H1 (cell line): ENCODE results near the gene HES2. TPM values are rescaled to one million over a fixed set of nuclear protein-coding genes. Genes with fewer than 3 reads are reported as not detected.

Source experiments
- ASH2L ChIP-seq: fragments of 200-600, 300-600 bp; sonication (generic); IDR thresholded peaks from one replicate; pipeline ENCODE4 v1.7.1; 2017; ENCODE audit warnings: low read length
- CEBPB ChIP-seq: IDR thresholded peaks from 2 replicates; pipeline ENCODE4 v1.6.1; 2012; ENCODE audit warnings: low read depth, low read length
- CHD1 ChIP-seq: IDR thresholded peaks from 2 replicates; pipeline ENCODE4 v1.6.1; 2012; ENCODE audit warnings: low read depth, low read length, improper control_type of control experiment
- CTCF ChIP-seq, 3 experiments: IDR thresholded peaks; 1 replicate in 2 of 3; 2 replicates in 1 of 3; pipeline versions ENCODE4 v1.5.1 to v1.6.1; 2011; ENCODE audit warnings: low read length in 3 of 3, mild to moderate bottlenecking in 3 of 3, inconsistent platforms in 2 of 3, low read depth in 1 of 3, moderate library complexity in 1 of 3; ENCODE audit not compliant: insufficient read depth in 1 of 3; ENCODE audit errors: control extremely low read depth in 1 of 3
- E2F6 ChIP-seq: IDR thresholded peaks from 2 replicates; pipeline ENCODE4 v1.6.1; 2012; ENCODE audit warnings: inconsistent platforms
- EGR1 ChIP-seq: IDR thresholded peaks from 2 replicates; pipeline ENCODE4 v1.6.1; 2011; ENCODE audit warnings: low read depth, low read length, borderline replicate concordance
- GTF2F1 ChIP-seq: IDR thresholded peaks from 2 replicates; pipeline ENCODE4 v1.6.1; 2012; ENCODE audit warnings: low read depth, low read length, improper control_type of control experiment, borderline replicate concordance
- KDM5A ChIP-seq: fragments of 200-600 bp; IDR thresholded peaks from 2 replicates; pipeline ENCODE4 v1.7.1; 2012; ENCODE audit warnings: mild to moderate bottlenecking, low read length, inconsistent platforms, mixed read lengths
- RXRA ChIP-seq: IDR thresholded peaks from 2 replicates; pipeline ENCODE4 v1.6.1; 2011; ENCODE audit warnings: low read depth, mild to moderate bottlenecking, low read length, moderate library complexity; ENCODE audit not compliant: insufficient read depth
- SIX5 ChIP-seq: IDR thresholded peaks from 2 replicates; pipeline ENCODE4 v1.6.1; 2011; ENCODE audit warnings: mild to moderate bottlenecking, low read depth, low read length
- SP4 ChIP-seq: IDR thresholded peaks from 2 replicates; pipeline ENCODE4 v1.6.1; 2012; ENCODE audit warnings: low read length, inconsistent platforms
- TAF1 ChIP-seq: IDR thresholded peaks from 2 replicates; pipeline ENCODE4 v1.6.1; 2011; ENCODE audit warnings: mild to moderate bottlenecking, low read depth, low read length
- USF2 ChIP-seq: IDR thresholded peaks from 2 replicates; pipeline ENCODE4 v1.6.1; 2011; ENCODE audit warnings: low read length, improper control_type of control experiment
- ZNF274 ChIP-seq: IDR thresholded peaks from 2 replicates; pipeline ENCODE4 v1.7.0; 2012; ENCODE audit warnings: low read length, borderline replicate concordance; ENCODE audit errors: extremely low read depth
- polyA plus RNA-seq, 7 experiments: library from polyadenylated mRNA; depleted of rRNA in 3 of 7; stranded (reverse) in 5 of 7; unstranded in 2 of 7; fragments of >200 nt in 5 of 7; fragments of 200-250 nt in 2 of 7; gene quantifications; 1 replicate in 5 of 7; 2 replicates in 1 of 7; 4 replicates in 1 of 7; pipeline versions ENCODE4 v1.2.1 to v1.2.3, GENCODE V29; 2011 to 2013; ENCODE audit warnings: missing spikeins in 2 of 7, mixed read lengths in 2 of 7
- total RNA-seq: library from RNA; stranded (reverse); fragmentation: NEBNext Ultra II Directional; extraction: Animal tissue kit (Norgen Biotek cat#: 25700); gene quantifications from 2 replicates; pipeline ENCODE4 v1.2.1, GENCODE V29; 2021

Gene HES2
- total and polyA plus RNA-seq, 2 of the 8 experiments (the other 6 are each of a cell fraction or from before 2014, with no cell fraction given), result 0.15 to 0.53 TPM

- peak in 2 of 3 experiments; percentile 95 to 96; a peak in 3 of 4 replicates for TF ChIP-seq CTCF (IDR thresholded peaks at IDR 0.05; ENCODE audit: control extremely low read depth in 1 of 3, insufficient read depth in 1 of 3, low read depth in 1 of 3, low read length in 3 of 3)
- no peak for TF ChIP-seq TAF1
- no peak for TF ChIP-seq CHD1
- no peak for TF ChIP-seq KDM5A
- TF ChIP-seq GTF2F1, result no peak
- no peak for TF ChIP-seq EGR1
- TF ChIP-seq SP4, result no peak
- no peak for TF ChIP-seq CEBPB
- TF ChIP-seq E2F6, result 0 out of 2 replicates have a peak, but pooled peaks have one; percentile 22
- no peak for TF ChIP-seq ZNF274
- no peak for TF ChIP-seq SIX5
- TF ChIP-seq USF2, result 0 out of 2 replicates have a peak, but pooled peaks have one; percentile 5
- no peak for TF ChIP-seq ASH2L
- no peak for TF ChIP-seq RXRA
These were observed 3.7 kb upstream of the HES2 start (continued) for GRCh38 chr1:6423321-6423999.
